Activated T-cell treated with anti-CD3 and anti-CD28 coated beads, Interleukin-2, amount 50 U/mL, for 24 hours (primary cell): ENCODE data around the gene LRMDA.

Experiments used
- DNase-seq: peaks from one replicate; pipeline ENCODE4 v3.0.0-alpha.2; 2020
- H3K27ac Mint-ChIP-seq: 2 replicates; pipeline ENCODE4 v1.8.0; 2020; ENCODE audit warnings: mild to moderate bottlenecking, mixed read lengths
- H3K27me3 Mint-ChIP-seq: 2 replicates; pipeline ENCODE4 v1.8.0; 2020; ENCODE audit warnings: mixed read lengths
- H3K36me3 Mint-ChIP-seq: 2 replicates; pipeline ENCODE4 v1.8.0; 2020; ENCODE audit warnings: low read depth, mixed read lengths
- H3K4me1 Mint-ChIP-seq: 2 replicates; pipeline ENCODE4 v1.8.0; 2020; ENCODE audit warnings: low read depth, mixed read lengths
- H3K4me3 Mint-ChIP-seq: 2 replicates; pipeline ENCODE4 v1.8.0; 2020; ENCODE audit warnings: mild to moderate bottlenecking, moderate library complexity, mixed read lengths
- H3K9me3 Mint-ChIP-seq: 2 replicates; pipeline ENCODE4 v1.8.0; 2020; ENCODE audit warnings: mixed read lengths

The LRMDA gene

DNA sequence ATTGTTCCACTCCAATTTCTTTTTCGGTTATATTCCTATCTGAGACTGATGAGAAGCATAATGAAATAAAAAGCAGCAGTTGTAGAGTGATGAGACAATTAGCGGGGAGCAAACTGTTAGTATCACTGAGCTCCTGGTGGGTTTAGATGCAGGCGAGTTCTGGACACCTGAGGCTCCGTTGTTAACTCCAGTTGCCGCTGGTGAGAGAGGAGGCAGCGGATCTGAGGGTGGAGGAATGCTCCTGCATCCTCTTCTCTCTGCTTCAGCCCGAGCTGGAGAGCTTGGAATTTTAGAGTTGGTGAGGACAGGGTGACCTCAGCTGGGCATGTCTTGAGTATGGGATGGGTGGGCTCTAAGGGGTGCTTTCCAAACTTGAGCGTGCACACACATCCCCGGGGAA, 31.4 kb downstream of the LRMDA start:
- H3K4me3 Mint-ChIP-seq, result no peak overlapping the region

GRCh38 chr10:75464478-75465449, 33.3 kb downstream of the LRMDA start:
- Mint-ChIP-seq H3K9me3 (no peaks in the 10 kb centered on the region), H3K4me3 (no peak overlapping the region), H3K27me3 (peaks cover 6% of the 10 kb centered on the region), H3K4me1 (no peaks in the 10 kb centered on the region), H3K27ac (no peak overlapping the region), H3K36me3 (no peaks in the 10 kb centered on the region)
- no peak for DNase-seq

More for the DNA sequence above, 31.4 kb downstream of the LRMDA start:
- H3K27ac Mint-ChIP-seq, result no peak overlapping the region
- no peaks in the 10 kb centered on the region for H3K36me3 Mint-ChIP-seq
- no peak for DNase-seq
- no peaks in the 10 kb centered on the region for H3K9me3 Mint-ChIP-seq
- H3K4me1 Mint-ChIP-seq, result no peaks in the 10 kb centered on the region
- peaks cover 6% of the 10 kb centered on the region for H3K27me3 Mint-ChIP-seq

GRCh38 chr10:75465450-75465827, 34.0 kb downstream of the LRMDA start:
- no peak overlapping the region for H3K27ac Mint-ChIP-seq
- H3K36me3 Mint-ChIP-seq, result no peaks in the 10 kb centered on the region
- no peaks in the 10 kb centered on the region for H3K9me3 Mint-ChIP-seq
- no peak for DNase-seq
- H3K27me3 Mint-ChIP-seq, result peaks cover 6% of the 10 kb centered on the region
- H3K4me1 Mint-ChIP-seq, result no peaks in the 10 kb centered on the region
- no peak overlapping the region for H3K4me3 Mint-ChIP-seq

GRCh38 chr10:75466001-75466400, 34.6 kb downstream of the LRMDA start:
- H3K36me3 Mint-ChIP-seq, result no peaks in the 10 kb centered on the region
- H3K9me3 Mint-ChIP-seq, result no peaks in the 10 kb centered on the region
- H3K27me3 Mint-ChIP-seq, result peaks cover 6% of the 10 kb centered on the region
- H3K4me3 Mint-ChIP-seq, result no peak overlapping the region
- H3K27ac Mint-ChIP-seq, result no peak overlapping the region
- DNase-seq, result no peak
- H3K4me1 Mint-ChIP-seq, result no peaks in the 10 kb centered on the region

- H3K4me1 Mint-ChIP-seq, result no peaks in the 10 kb centered on the region
- no peaks in the 10 kb centered on the region for H3K36me3 Mint-ChIP-seq
- H3K9me3 Mint-ChIP-seq, result no peaks in the 10 kb centered on the region
- no peak overlapping the region for H3K4me3 Mint-ChIP-seq
- no peak overlapping the region for H3K27ac Mint-ChIP-seq
- no peak for DNase-seq
- peaks cover 6% of the 10 kb centered on the region for H3K27me3 Mint-ChIP-seq
These were observed 35.5 kb downstream of the LRMDA start for GRCh38 chr10:75466886-75467285.

- no peaks in the 10 kb centered on the region for H3K9me3 Mint-ChIP-seq
- H3K4me1 Mint-ChIP-seq, result no peaks in the 10 kb centered on the region
- no peak overlapping the region for H3K27ac Mint-ChIP-seq
- DNase-seq, result no peak
- H3K36me3 Mint-ChIP-seq, result no peaks in the 10 kb centered on the region
- no peak overlapping the region for H3K4me3 Mint-ChIP-seq
- peaks cover 6% of the 10 kb centered on the region for H3K27me3 Mint-ChIP-seq
These were observed 37.2 kb downstream of the LRMDA start for GRCh38 chr10:75468612-75469005.

- H3K4me1 Mint-ChIP-seq, result no peaks in the 10 kb centered on the region
These were observed 37.7 kb downstream of the LRMDA start for GRCh38 chr10:75469006-75469616.

DNA sequence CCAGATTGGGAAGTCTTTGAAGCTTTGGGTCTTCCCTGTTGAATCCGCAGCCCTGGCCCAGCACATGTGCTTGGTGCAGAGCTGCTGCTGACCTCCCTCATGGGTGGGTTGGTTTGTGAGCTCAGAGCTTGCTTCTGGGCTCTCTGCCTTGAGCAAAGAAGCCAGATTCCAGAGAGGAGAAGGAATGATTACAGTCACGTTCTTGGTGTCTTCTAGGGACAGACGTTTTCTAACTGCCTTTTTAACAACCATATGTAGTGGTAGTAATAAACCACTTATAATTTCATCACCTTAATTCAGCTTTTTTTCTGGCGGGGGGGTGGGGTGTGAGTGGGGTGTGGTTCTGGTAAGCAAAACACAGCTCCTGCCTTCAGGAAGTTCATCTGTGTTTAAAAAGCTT, 39.5 kb downstream of the LRMDA start:
- H3K27me3 Mint-ChIP-seq, result peaks cover 6% of the 10 kb centered on the region
- H3K4me3 Mint-ChIP-seq, result no peak overlapping the region
- H3K36me3 Mint-ChIP-seq, result no peaks in the 10 kb centered on the region
- no peak for DNase-seq
- H3K4me1 Mint-ChIP-seq, result no peaks in the 10 kb centered on the region
- no peaks in the 10 kb centered on the region for H3K9me3 Mint-ChIP-seq
- H3K27ac Mint-ChIP-seq, result no peak overlapping the region

More at GRCh38 chr10:75469006-75469616, 37.7 kb downstream of the LRMDA start:
- no peak for DNase-seq
- no peaks in the 10 kb centered on the region for H3K36me3 Mint-ChIP-seq
- no peaks in the 10 kb centered on the region for H3K9me3 Mint-ChIP-seq
- no peak overlapping the region for H3K4me3 Mint-ChIP-seq
- H3K27me3 Mint-ChIP-seq, result peaks cover 6% of the 10 kb centered on the region
- H3K27ac Mint-ChIP-seq, result no peak overlapping the region

DNA sequence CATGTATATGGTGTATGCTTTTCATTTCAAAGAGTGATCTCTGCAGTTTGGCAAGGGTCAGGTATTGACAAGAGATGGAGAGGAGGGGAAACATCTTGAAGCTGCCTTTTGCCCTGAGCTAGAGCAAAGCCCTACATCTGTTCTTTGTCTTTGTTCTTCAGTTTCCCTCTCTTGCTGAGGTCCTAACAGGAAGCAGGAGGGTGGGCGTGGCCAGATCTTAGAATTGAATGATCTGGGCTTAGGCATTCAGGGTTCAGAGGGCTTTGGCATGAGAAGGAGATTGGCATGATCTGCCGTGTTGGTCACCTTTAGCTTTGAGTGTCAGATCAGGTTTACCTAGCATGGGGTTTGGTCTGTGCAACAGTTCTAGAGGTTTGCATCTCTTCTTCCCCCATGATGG, 41.3 kb downstream of the LRMDA start:
- Mint-ChIP-seq H3K36me3 (no peaks in the 10 kb centered on the region), H3K4me3 (no peak overlapping the region), H3K9me3 (no peaks in the 10 kb centered on the region), H3K27me3 (peaks cover 2% of the 10 kb centered on the region), H3K27ac (no peak overlapping the region), H3K4me1 (no peaks in the 10 kb centered on the region)
- no peak for DNase-seq

GRCh38 chr10:75474106-75474505, 42.7 kb downstream of the LRMDA start:
- no peaks in the 10 kb centered on the region for H3K9me3 Mint-ChIP-seq
- H3K4me3 Mint-ChIP-seq, result no peak overlapping the region
- H3K36me3 Mint-ChIP-seq, result no peaks in the 10 kb centered on the region
- H3K4me1 Mint-ChIP-seq, result no peaks in the 10 kb centered on the region
- DNase-seq, result no peak
- no peak overlapping the region for H3K27ac Mint-ChIP-seq
- H3K27me3 Mint-ChIP-seq, result peaks cover 2% of the 10 kb centered on the region

- H3K4me3 Mint-ChIP-seq, result no peak overlapping the region
- peaks cover 2% of the 10 kb centered on the region for H3K27me3 Mint-ChIP-seq
- H3K27ac Mint-ChIP-seq, result no peak overlapping the region
- H3K36me3 Mint-ChIP-seq, result no peaks in the 10 kb centered on the region
- H3K4me1 Mint-ChIP-seq, result no peaks in the 10 kb centered on the region
- no peak for DNase-seq
- H3K9me3 Mint-ChIP-seq, result no peaks in the 10 kb centered on the region
These were observed 44.2 kb downstream of the LRMDA start for GRCh38 chr10:75475460-75476182.

DNA sequence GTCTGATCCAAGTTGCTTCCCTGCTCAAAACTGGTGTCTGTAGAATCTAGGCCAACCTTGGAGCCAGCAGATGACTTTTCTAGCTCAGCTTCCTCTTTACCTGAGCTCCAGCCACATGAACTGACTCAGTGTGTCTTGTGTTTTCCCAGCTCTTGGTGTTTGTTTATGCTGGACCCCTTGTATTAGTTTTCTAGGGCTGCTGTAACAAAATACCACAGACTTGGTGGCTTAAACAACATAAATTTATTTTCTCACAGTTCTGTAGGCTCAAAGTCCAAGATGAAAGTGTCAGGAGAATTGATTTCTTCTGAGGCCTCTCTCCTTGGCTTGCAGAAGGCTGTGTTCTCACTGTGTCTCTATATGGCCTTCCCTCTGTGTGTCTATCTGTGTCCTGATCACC, 45.1 kb downstream of the LRMDA start:
- Mint-ChIP-seq H3K36me3 (no peaks in the 10 kb centered on the region), H3K4me1 (no peaks in the 10 kb centered on the region), H3K27me3 (peaks cover 2% of the 10 kb centered on the region), H3K4me3 (no peak overlapping the region), H3K27ac (no peak overlapping the region), H3K9me3 (no peaks in the 10 kb centered on the region)
- no peak for DNase-seq

DNA sequence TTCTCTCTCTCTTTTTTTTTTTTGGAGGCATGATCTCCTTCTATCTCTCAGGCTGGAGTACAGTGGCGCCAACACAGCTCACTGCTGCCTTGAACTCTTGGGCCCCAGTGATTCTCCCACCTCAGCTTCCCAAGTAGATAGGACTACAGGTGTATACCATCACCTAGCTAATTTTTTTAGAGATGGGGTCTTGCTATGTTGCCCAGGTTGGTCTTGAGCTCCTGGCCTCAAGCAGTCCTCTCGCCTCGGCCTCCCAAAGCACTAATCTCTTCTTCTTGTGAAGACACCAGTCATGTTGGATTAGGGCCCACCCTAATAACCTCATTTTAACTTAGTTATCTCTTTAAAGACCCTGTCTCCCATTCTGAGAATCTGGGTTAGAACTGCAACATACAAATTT, 45.6 kb downstream of the LRMDA start:
- Mint-ChIP-seq H3K4me3 (no peak overlapping the region), H3K27me3 (peaks cover 2% of the 10 kb centered on the region), H3K4me1 (no peaks in the 10 kb centered on the region), H3K9me3 (no peaks in the 10 kb centered on the region), H3K36me3 (no peaks in the 10 kb centered on the region), H3K27ac (no peak overlapping the region)
- no peak for DNase-seq

GRCh38 chr10:75477680-75478079, 46.3 kb downstream of the LRMDA start:
- Mint-ChIP-seq H3K4me3 (no peak overlapping the region), H3K4me1 (no peaks in the 10 kb centered on the region), H3K9me3 (no peaks in the 10 kb centered on the region), H3K36me3 (no peaks in the 10 kb centered on the region), H3K27ac (no peak overlapping the region), H3K27me3 (peaks cover 2% of the 10 kb centered on the region)
- no peak for DNase-seq

GRCh38 chr10:75480374-75480773, 49.0 kb downstream of the LRMDA start:
- Mint-ChIP-seq H3K36me3 (no peaks in the 10 kb centered on the region), H3K27me3 (peaks cover 2% of the 10 kb centered on the region), H3K27ac (no peak overlapping the region), H3K4me1 (no peaks in the 10 kb centered on the region), H3K4me3 (no peak overlapping the region), H3K9me3 (no peaks in the 10 kb centered on the region)
- DNase-seq, result no peak
